ENCODE measurements around the gene IQCF2. TPM values are rescaled to one million over a fixed set of nuclear protein-coding genes. Genes with fewer than 3 reads are reported as not detected.
"Not testable (repeated sequence)": the region's sequence is repeated elsewhere in the genome, so short reads cannot be mapped to it uniquely, and the experiment has no call there.

The IQCF2 gene
- total RNA-seq, 1 donor from 2014 or later, result not detected

DNA sequence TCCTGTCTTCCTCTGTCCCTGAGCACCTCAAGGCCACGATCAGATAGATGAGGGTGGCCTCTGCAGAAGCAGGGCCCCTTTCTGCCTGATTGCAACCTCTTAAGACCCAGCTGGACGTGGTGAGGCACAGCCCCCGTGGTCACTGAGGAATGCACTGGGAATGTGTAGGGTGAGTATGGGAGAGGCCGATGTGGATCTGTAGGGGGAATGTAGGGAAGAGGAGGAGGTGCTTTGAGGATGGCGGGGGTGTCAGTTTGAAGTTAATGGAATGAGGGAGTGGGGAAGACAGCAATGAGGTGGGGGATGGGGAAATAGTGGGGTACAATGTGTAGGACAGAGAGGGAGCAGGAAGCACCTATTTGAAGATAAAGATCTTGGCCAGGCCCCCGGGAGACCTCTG lies 14.8 kb downstream of the IQCF2 start:
- intact Hi-C loops (cut with micrococcal nuclease), result no loop called here

DNA sequence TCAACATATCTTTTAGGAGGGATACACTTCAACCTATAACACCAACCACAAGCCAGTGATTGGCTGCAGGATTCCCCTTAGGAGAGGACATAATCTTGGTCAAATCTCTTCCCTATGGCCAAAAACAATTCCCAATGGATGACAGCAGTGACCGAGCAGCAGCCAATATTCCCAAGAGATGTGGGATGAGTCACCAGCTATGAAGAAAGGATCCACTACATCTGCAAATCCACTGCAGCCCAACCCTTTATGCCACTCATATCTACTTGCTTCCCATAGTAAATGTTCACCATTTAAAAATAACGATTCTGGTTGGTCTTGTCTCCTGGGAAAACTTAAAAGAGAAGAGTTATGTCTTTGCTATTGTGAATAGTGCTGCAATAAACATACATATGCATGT lies 18.5 kb downstream of the IQCF2 start:
- intact Hi-C loops (cut with micrococcal nuclease), result loop anchor here (10.0 kb wide), 1 partner anchor 245 kb away; no protein-coding TSS in a partner anchor

DNA sequence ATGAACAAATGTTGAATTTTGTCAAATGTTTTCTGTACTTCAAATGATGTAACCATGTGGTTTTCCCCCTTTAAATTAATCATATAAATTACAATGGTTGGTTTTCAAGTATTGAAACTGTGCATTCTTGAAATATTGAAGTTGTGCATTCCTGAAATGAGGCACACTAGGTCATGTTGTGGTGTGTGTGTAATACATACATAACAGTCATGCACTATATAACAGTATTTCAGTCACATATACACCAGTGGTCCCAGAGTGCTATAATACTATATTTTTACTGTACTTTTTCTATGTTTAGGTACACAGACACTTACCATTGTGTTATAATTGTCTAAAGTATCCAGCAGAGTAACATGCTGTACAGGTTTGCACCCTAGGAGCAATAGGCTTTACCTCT lies 25.0 kb downstream of the IQCF2 start:
- intact Hi-C loops (cut with micrococcal nuclease), result loop anchor here (10.0 kb wide), 1 partner anchor 252 kb away; no protein-coding TSS in a partner anchor

DNA sequence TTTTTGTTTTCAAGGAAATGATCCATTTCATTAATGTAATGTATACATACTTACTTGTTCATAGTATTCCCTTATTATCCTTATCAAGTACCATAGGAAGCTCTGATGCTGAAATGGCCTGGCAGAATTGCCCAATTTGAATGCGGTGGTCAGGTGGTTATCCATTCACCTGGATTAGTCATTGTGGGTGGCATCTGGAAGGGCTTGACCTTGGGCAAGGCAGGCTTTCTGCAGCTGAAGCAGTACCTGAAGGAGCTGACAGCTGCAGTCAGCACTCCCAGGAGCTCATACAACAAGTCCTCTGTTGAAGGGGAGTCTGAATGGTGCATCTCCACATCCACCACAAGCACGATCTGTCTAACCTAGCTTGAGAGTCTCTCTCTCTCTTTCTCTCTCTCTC lies 26.2 kb downstream of the IQCF2 start:
- intact Hi-C loops (cut with micrococcal nuclease), result loop anchor here (10.0 kb wide), 1 partner anchor 253 kb away; no protein-coding TSS in a partner anchor

DNA sequence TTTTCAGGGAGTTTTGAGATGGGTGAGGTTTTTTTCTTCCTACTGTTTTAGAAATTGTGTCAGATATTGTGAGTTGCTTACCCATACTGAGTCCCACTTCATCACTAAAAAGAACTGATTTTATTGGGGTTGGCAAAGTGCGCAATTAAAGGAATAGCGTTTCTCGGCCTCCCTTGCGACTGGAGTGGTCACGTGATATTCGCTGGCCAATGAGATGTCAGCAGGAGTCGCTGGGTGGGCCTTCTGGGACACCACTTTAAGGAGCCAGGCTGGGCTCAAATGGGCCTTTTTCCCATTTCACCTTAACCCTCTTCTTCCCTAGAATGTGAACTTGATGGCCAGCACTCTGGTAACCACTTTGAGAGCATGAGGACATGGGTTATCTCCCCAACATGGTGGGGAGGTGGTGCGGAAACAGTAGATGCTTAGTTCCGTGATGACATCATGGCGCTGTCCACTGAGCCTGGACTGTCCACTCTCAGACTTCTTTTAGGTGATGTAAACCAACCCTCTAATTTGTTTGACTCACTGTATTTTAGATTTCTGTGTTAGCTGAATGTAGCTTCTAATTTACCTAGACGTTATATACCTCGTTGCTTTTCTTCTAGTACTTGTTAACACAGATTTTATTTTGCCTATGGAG lies 27.2 kb downstream of the IQCF2 start:
- intact Hi-C loops (cut with micrococcal nuclease), result loop anchor here (10.0 kb wide), 1 partner anchor 254 kb away; no protein-coding TSS in a partner anchor

DNA sequence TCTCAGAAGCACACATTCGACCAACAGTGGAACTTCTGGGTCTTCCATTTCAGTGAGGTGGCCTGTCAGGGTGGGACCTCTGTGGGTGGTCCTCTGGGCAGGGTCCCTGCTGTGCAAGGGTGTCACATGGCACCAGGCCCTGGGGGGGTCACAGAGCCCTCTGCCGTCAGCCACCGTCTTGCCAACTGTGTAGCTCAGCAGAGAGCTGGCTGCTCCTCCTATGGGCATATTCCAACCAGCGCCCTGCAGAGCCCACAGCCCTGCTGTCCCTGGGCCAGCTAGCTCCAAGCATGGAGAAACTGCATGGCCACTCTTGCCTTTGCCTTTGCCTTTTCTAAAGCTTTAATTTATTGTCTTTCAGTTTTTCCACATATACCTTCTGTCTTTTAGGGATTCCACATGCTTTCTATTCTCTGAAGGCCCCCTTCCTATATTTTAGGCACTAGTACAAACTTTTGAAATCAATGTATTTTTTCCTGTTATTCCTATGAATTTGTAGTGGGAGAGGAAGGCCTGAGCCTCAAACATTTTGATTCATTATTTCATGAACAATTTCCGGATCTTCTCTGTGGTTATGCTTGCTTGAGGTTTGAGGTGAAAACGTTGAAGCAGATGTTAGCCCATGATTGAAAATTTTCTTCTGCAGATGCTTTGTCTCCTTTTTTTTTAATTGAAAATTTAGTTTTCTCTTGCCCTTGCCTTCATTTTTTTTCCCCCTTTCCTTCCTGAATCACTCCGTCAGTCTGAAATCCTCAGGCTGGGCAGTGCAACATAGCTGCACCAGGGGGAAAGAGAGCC lies 30.0 kb downstream of the IQCF2 start:
- intact Hi-C loops (cut with micrococcal nuclease), result no loop called here

DNA sequence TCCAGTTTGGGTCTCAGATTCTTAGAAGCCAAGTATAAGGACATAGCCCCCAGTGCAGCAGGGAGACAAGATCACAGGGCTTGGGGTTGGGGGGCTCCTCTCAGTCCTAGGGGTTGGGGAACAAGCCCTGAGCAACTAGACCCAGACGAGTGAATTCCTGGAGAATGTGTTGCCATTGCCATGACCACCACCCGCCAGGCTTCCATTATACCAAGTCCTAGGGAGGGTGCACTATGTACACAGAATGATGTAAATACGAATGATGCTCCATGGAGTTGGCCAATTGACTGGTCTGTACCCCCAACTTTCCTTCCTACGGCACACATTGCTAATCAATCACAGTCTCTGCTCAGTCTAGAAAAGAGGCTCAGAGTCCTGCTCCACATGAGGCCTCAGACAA lies 33.0 kb downstream of the IQCF2 start:
- intact Hi-C loops (cut with micrococcal nuclease), result no loop called here

DNA sequence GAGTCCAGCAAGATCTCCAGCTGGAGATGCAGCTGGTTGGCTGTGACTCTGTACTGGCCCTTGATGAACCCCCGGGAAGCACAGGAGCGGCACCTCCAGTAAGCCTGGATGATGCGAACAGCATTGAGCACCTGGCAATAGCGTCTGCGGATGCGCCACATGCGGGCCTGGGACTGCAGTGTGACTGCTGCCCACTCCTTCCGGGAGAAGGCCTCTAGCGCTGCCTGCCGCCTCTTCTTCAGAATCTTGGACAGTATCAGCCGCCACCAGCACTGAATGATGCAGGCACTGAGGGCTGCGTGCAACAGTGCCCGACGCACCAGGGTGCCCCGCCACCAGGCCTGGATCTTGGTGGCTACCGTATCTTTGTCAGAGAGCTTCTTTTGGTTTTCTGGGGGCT lies 33.5 kb downstream of the IQCF2 start:
- intact Hi-C loops (cut with micrococcal nuclease), result no loop called here

DNA sequence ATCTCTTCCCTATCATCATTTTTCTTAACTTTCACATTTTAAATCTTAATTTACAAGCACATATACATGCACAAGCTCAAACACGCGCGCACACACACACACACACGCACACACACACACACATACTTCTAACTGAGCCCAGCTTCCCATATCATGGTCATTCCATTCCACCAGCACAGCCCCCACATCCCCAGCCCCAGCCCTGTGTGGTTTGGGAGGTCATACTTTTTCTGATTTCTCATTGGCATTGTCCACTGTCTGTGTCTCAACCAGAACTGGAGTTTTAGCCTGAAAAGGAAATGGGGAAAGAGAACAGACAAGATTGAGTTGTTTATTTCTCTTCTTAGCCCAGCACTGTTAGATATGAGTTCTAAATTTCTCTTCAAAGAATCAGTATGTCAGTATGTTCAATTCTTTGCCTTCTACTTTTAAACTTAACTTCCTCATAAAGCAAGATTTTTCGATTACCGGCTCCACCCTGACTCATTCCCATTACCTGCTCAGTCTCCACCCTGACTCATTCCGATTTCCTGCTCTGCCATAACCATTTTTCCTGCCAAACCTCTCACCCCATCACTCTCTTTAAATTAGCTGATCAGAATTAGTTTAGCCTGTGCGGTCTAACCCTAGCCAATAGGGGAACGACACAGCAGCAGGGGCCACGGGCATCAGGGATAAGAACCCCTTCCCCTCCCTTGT lies 35.3 kb downstream of the IQCF2 start:
- intact Hi-C loops (cut with micrococcal nuclease), result no loop called here

DNA sequence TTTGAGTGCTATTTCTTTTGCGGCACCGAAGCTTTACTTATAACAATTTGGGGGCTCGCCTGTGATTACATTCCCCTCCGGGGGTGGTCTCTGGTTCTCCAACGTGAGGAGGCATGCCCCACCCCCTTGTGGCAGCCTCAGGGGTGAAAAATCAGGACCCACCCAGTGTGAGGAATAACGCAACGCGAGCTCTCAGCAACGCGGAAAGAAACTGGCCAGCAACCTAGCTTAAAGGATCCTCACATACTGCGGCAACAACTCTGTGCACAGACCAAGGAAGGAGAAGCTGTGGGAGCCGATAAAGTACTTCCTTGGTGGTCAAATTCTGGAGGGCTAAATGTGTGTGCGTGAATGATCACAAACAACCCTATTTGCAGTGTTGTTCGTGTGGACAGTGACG lies 36.0 kb downstream of the IQCF2 start:
- intact Hi-C loops (cut with micrococcal nuclease), result no loop called here

DNA sequence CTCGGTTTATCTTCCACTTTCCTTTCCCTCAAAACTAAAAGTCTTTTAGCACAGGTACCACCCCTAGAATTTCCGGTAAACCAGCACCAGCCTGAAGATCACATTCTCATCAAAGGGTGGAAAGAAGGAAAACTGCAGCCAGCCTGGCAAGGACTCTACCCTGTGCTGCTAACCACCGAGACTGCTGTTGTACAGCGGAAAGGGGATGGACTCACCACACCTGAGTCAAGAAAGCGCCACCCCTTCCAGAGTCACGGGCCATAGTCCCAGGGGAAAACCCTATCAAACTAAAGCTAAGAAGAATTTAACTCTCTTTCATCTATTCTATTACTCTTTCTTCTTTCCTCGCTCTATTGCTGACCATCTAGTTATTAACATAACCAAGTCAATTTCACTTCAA lies 38.6 kb downstream of the IQCF2 start:
- intact Hi-C loops (cut with micrococcal nuclease), result not testable (repeated sequence)

DNA sequence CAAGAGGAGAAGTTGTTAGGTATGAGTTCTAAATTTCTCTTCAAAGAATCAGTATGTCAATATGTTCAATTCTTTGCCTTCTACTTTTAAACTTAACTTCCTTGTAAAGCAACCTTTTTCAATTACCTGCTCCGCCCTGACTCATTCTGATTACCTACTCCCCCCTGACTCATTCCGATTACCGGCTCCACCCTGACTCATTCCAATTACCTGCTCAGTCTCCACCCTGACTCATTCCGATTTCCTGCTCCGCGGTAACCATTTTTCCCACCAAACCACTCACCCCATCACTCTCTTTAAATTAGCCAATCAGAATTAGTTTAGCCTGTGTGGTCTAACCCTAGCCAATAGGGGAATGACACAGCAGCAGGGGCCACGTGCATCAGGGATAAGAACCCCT lies 40.9 kb downstream of the IQCF2 start:
- intact Hi-C loops (cut with micrococcal nuclease), result not testable (repeated sequence)

DNA sequence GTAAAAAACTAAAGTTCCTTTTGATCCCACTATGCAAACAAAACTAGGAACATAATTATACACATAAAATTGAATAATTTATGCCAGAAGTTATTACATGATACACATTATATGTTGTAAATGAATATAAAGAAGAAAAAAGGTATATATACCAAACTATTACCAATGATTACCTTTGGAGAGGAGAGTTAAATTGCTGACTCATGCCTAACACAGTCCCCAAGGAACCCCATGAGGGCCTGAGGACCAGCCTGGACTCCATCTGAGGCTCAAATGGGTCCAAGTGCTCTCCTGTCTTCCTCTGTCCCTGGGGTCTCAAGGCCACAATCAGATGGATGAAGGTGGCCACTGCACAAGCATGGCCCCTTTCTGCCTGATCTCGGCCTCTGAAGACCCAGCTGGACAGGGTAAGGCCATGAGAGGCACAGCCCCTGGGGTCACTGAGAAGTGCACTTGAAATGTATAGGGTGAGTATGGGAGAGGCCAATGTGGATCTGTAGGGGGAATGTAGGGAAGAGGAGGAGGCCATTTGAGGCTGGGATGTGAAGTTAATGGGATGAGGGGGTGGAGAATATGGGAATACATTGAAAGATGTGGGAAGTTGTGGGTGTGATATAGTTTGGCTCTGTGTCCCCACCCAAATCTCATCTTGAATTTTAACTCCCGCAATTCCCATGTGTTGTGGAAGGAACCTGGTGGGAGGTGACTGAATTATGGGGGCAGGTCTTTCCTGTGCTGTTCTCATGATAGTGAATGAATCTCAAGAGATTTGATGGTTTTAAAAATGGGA lies 42.8 kb downstream of the IQCF2 start:
- intact Hi-C loops (cut with micrococcal nuclease), result no loop called here

DNA sequence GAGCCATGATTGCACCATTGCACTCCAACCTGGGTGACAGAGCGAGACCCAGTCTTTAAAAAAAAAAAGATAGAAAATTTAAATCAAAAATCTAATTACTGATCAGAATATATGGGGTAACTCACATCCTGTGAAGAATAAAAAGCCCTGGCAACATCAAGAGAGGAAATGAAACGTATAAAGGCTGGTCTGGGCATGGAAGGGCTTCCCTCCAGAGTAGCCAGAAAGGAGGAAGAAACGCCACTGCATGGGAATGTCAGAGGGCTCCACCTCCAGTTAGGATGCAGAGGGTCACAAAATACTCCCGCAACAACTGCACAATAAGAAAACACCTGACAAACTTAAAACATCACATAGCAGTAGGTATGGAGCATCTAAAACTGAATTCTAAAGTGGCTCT lies 46.6 kb downstream of the IQCF2 start:
- intact Hi-C loops (cut with micrococcal nuclease), result no loop called here

Other genes with a start within 250 kb of the IQCF2 start
- gene TEX264, start 190.4 kb upstream of the IQCF2 start, total RNA-seq, result 62.0 and 66.2 TPM in 2 replicates
- gene GRM2, start 154.5 kb upstream of the IQCF2 start, total RNA-seq, result 1.6 and 2.1 TPM in 2 replicates
- not detected in 2 replicates for gene IQCF6, start 82.4 kb upstream of the IQCF2 start, total RNA-seq
- not detected in 2 replicates for gene IQCF5, start 14.0 kb downstream of the IQCF2 start, total RNA-seq
- gene IQCF1, start 41.7 kb downstream of the IQCF2 start, total RNA-seq, result not detected in 2 replicates
- gene RRP9, start 80.3 kb downstream of the IQCF2 start, total RNA-seq, result 37.5 and 37.7 TPM in 2 replicates
- gene PARP3, start 80.7 kb downstream of the IQCF2 start, total RNA-seq, result 14.0 and 18.8 TPM in 2 replicates
- not detected in 2 replicates for gene GPR62, start 93.8 kb downstream of the IQCF2 start, total RNA-seq
- gene PCBP4, start 105.8 kb downstream of the IQCF2 start, total RNA-seq, result 22.3 and 23.6 TPM in 2 replicates
- 33.0 and 34.3 TPM in 2 replicates for gene ABHD14B, start 112.4 kb downstream of the IQCF2 start, total RNA-seq
- 10.5 and 11.5 TPM in 2 replicates for gene ABHD14A, start 113.4 kb downstream of the IQCF2 start, total RNA-seq
- 21.2 and 23.1 TPM in 2 replicates for gene ACY1, start 121.9 kb downstream of the IQCF2 start, total RNA-seq
- gene RPL29, start 134.3 kb downstream of the IQCF2 start, total RNA-seq, result 1,242 and 1,243 TPM in 2 replicates
- 40.7 and 41.2 TPM in 2 replicates for gene DUSP7, start 195.0 kb downstream of the IQCF2 start, total RNA-seq